Parathyroid adenoma (tissue), 2 donors: ENCODE results near the gene PCDHGA1.

Experiments used
- H2AFZ ChIP-seq: fragments of 300-600 bp; sonication (generic); one replicate; pipeline ENCODE4 v1.7.0; 2017; ENCODE audit warnings: antibody characterized with exemption, mild to moderate bottlenecking
- H3K27ac ChIP-seq: fragments of 300-600 bp; sonication (generic); one replicate; pipeline ENCODE4 v1.7.0; 2017
- H3K27me3 ChIP-seq: fragments of 300-600 bp; sonication (generic); one replicate; pipeline ENCODE4 v1.7.0; 2017; ENCODE audit warnings: low read length; ENCODE audit not compliant: control insufficient read depth, insufficient read depth
- H3K36me3 ChIP-seq: fragments of 300-600 bp; sonication (generic); one replicate; pipeline ENCODE4 v1.7.0; 2017; ENCODE audit warnings: low read length; ENCODE audit not compliant: control insufficient read depth, insufficient read depth
- H3K4me1 ChIP-seq: fragments of 300-600 bp; sonication (generic); one replicate; pipeline ENCODE4 v1.7.0; 2017; ENCODE audit warnings: control low read depth
- H3K4me2 ChIP-seq: fragments of 300-600 bp; sonication (generic); one replicate; pipeline ENCODE4 v1.7.0; 2017; ENCODE audit warnings: low read length
- H3K4me3 ChIP-seq: fragments of 300-600 bp; sonication (generic); one replicate; pipeline ENCODE4 v1.7.0; 2017; ENCODE audit warnings: low read depth, low read length
- H3K79me2 ChIP-seq: fragments of 300-600 bp; sonication (generic); one replicate; pipeline ENCODE4 v1.7.0; 2017; ENCODE audit warnings: control low read depth
- H3K9ac ChIP-seq: fragments of 300-600 bp; sonication (generic); one replicate; pipeline ENCODE4 v1.7.0; 2017; ENCODE audit warnings: mild to moderate bottlenecking
- H3K9me3 ChIP-seq: fragments of 300-600 bp; sonication (generic); one replicate; pipeline ENCODE4 v1.7.0; 2017; ENCODE audit warnings: low read length; ENCODE audit not compliant: control insufficient read depth
- TF ChIP-seq, protein P1 (sequence below): fragments of 300-600 bp; sonication (generic); IDR thresholded peaks from one replicate; pipeline ENCODE4 v1.7.0; 2017; ENCODE audit warnings: antibody characterized with exemption, mild to moderate bottlenecking
- donor health status: primary hyperparathyroidism.

PCDHGA1 gene

DNA sequence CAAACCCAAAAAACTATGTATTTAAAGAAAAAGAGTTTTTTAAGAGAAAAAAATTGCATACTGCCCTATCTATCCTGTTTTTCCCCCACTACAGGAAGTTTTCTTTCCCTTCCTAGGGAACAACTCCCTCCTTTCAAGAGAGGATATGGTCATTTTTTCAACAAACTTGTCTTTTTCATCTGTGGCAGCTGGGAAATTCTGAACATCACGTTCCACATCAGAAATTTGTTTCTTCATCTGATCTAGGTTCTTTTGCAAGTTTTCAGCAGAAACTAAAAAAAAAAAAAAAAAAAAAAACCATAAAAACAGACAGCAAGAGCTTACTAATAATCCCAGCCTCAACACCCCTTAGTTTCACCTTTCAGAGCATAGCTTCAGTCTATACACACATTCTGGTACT lies 197.1 kb downstream of the PCDHGA1 start:
- H2AFZ ChIP-seq, result no peak overlapping the region
- no peaks in the 10 kb centered on the region for H3K9me3 ChIP-seq
- H3K4me3 ChIP-seq, result no peak overlapping the region
- peaks cover 10% of the 10 kb centered on the region for H3K79me2 ChIP-seq
- H3K27ac ChIP-seq, result peak overlapping the region; percentile 98
- H3K9ac ChIP-seq, result no peak overlapping the region
- H3K4me2 ChIP-seq, result no peak overlapping the region
- H3K27me3 ChIP-seq, result no peaks in the 10 kb centered on the region
- H3K36me3 ChIP-seq, result no peaks in the 10 kb centered on the region
- peaks cover 62% of the 10 kb centered on the region for H3K4me1 ChIP-seq
- TF ChIP-seq, protein P1, sequence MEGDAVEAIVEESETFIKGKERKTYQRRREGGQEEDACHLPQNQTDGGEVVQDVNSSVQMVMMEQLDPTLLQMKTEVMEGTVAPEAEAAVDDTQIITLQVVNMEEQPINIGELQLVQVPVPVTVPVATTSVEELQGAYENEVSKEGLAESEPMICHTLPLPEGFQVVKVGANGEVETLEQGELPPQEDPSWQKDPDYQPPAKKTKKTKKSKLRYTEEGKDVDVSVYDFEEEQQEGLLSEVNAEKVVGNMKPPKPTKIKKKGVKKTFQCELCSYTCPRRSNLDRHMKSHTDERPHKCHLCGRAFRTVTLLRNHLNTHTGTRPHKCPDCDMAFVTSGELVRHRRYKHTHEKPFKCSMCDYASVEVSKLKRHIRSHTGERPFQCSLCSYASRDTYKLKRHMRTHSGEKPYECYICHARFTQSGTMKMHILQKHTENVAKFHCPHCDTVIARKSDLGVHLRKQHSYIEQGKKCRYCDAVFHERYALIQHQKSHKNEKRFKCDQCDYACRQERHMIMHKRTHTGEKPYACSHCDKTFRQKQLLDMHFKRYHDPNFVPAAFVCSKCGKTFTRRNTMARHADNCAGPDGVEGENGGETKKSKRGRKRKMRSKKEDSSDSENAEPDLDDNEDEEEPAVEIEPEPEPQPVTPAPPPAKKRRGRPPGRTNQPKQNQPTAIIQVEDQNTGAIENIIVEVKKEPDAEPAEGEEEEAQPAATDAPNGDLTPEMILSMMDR, result no peak

DNA sequence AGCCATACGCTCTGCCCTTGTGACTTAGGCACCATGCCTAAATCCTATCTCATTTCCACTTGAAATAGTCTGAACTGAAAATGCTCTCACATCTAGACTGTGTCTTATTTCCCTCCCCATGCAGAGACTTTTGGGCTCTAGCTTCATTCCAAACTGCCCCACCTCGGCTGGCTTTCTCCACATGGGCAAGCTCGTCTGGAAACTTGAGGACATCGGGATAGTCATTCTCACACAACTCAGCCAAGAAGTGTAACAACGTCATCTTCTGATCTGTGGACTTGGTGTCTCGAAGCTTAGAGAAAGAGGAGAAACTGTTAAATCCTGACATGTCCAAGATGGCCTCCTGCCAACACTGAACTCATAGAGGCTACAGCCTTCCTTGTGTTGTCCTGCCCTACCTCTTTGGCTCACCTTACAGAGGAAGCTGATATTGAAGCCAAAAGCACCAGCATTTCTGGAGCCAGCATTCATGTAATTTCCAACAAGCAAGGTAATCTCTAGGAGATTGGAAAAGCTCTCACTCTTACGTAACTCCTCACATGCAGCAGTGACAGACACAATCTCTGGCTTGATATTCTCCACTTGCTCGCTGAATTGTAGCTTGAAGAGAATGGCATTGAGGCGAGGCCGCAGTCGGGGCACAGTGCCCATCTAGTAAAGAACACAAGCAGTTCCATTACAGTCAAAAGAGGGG lies 198.1 kb downstream of the PCDHGA1 start:
- TF ChIP-seq, protein P1, result no peak
- Histone ChIP-seq H3K4me3 (no peak overlapping the region), H2AFZ (peak overlapping the region; percentile 78), H3K27me3 (no peaks in the 10 kb centered on the region), H3K4me2 (peak overlapping the region; percentile 18), H3K9ac (no peak overlapping the region), H3K79me2 (peaks cover 5% of the 10 kb centered on the region), H3K9me3 (no peaks in the 10 kb centered on the region), H3K4me1 (peaks cover 56% of the 10 kb centered on the region), H3K27ac (peak overlapping the region; percentile 98), H3K36me3 (no peaks in the 10 kb centered on the region)

DNA sequence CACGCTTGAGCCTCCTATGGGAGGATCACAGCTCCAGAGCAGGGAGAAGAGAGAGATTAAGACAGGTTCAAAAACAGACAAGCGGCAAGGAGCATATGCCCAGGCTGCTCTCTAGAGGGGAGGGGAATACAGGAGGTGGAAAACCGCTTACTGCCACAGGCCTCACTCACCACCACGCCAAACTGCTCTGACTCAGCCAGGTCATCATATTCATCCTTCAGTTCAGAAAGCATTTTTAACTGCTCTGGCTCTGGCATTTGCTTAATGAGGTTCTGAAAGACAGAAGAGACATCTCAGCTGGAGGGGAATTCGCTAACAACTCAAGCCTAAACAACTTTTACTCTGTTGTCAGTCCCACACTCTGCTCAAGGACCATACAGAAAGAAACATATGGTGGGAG lies 198.7 kb downstream of the PCDHGA1 start:
- H3K4me3 ChIP-seq, result no peak overlapping the region
- TF ChIP-seq, protein P1, result no peak
- H3K27ac ChIP-seq, result peak overlapping the region; percentile 98
- no peaks in the 10 kb centered on the region for H3K9me3 ChIP-seq
- H3K36me3 ChIP-seq, result no peaks in the 10 kb centered on the region
- H3K4me1 ChIP-seq, result peaks cover 53% of the 10 kb centered on the region
- H3K27me3 ChIP-seq, result no peaks in the 10 kb centered on the region
- peaks cover 3% of the 10 kb centered on the region for H3K79me2 ChIP-seq
- peak overlapping the region; percentile 78 for H2AFZ ChIP-seq
- H3K4me2 ChIP-seq, result peak overlapping the region; percentile 18
- peak overlapping the region; percentile 15 for H3K9ac ChIP-seq

DNA sequence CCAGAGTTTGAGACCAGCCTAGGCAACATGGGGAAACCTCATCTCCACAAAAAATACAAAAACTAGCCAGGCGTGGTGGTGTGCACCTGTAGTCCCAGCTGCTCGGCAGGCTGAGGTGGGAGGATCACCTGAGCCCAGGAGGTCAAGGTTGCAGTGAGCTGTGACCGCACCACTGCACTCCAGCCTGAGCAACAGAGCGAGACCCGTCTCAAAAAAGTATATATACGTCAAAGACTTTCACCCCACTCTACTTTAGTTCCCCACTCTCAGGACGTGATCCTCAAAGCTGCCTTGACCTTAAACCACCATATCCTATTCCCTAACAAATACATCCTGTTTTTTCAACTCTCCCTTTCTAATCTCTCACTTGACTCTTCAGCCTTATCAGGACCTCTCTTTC lies 199.6 kb downstream of the PCDHGA1 start:
- TF ChIP-seq, protein P1, result no peak
- H3K4me1 ChIP-seq, result peaks cover 47% of the 10 kb centered on the region

DNA sequence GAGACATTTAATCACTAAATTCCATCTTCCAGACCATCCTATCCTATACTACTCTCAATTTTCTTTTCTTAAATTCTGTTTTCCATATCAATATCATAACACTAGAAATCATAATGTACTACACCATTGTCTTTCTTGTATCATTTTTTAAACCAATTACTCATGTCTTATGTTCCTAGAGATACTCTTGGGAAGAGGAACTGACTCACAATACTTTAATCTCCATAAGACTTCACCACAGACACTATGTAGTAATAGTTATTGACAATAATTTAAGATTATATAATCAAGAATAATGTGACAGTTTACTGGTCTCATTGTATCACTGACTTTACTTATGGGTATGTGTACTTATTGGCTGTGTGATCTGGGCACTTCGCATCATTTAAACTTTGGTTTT lies 202.4 kb downstream of the PCDHGA1 start:
- H3K27ac ChIP-seq, result no peak overlapping the region
- TF ChIP-seq, protein P1, result no peak
- no peaks in the 10 kb centered on the region for H3K36me3 ChIP-seq

More for the DNA sequence above, 199.6 kb downstream of the PCDHGA1 start:
- no peak overlapping the region for H3K4me2 ChIP-seq
- H3K27ac ChIP-seq, result peak overlapping the region; percentile 98
- no peak overlapping the region for H3K4me3 ChIP-seq
- H3K9me3 ChIP-seq, result no peaks in the 10 kb centered on the region
- no peaks in the 10 kb centered on the region for H3K36me3 ChIP-seq
- H2AFZ ChIP-seq, result peak overlapping the region; percentile 78
- H3K79me2 ChIP-seq, result no peaks in the 10 kb centered on the region
- no peaks in the 10 kb centered on the region for H3K27me3 ChIP-seq
- H3K9ac ChIP-seq, result no peak overlapping the region

More for the DNA sequence above, 202.4 kb downstream of the PCDHGA1 start:
- Histone ChIP-seq H3K79me2 (peaks cover 3% of the 10 kb centered on the region), H3K9ac (no peak overlapping the region), H3K4me3 (no peak overlapping the region), H3K9me3 (no peaks in the 10 kb centered on the region), H3K27me3 (no peaks in the 10 kb centered on the region), H2AFZ (no peak overlapping the region), H3K4me1 (peaks cover 29% of the 10 kb centered on the region), H3K4me2 (no peak overlapping the region)
